Thymus (tissue), 11 donors: ENCODE measurements around the gene LYPD3. TPM values are rescaled to one million over a fixed set of nuclear protein-coding genes. Genes with fewer than 3 reads are reported as not detected.

Source experiments
- DNase-seq, 9 donors: peaks; one replicate each; pipeline ENCODE4 v3.0.0-alpha.2; 2013; ENCODE audit warnings: low spot score in 9 of 9, low read depth in 6 of 9, missing footprints in 1 of 9
- H3K27ac ChIP-seq, 2 donors: one replicate each; pipeline ENCODE4 v1.5.1; 2013; ENCODE audit warnings: control low read depth in 1 of 2, low read depth in 1 of 2, low read length in 1 of 2, mild to moderate bottlenecking in 1 of 2, moderate library complexity in 1 of 2
- H3K27me3 ChIP-seq, 2 donors: one replicate each; pipeline ENCODE4 v1.5.1; 2013; ENCODE audit warnings: low read length in 1 of 2; ENCODE audit not compliant: control insufficient read depth in 2 of 2, insufficient read depth in 1 of 2
- H3K36me3 ChIP-seq, 2 donors: one replicate each; pipeline ENCODE4 v1.5.1; 2013; ENCODE audit warnings: low read length in 1 of 2, mild to moderate bottlenecking in 1 of 2, moderate library complexity in 1 of 2; ENCODE audit not compliant: control insufficient read depth in 2 of 2, insufficient read depth in 2 of 2
- H3K4me1 ChIP-seq, 2 donors: one replicate each; pipeline ENCODE4 v1.5.1; 2013; ENCODE audit warnings: low read length in 2 of 2; ENCODE audit not compliant: control insufficient read depth in 2 of 2, insufficient read depth in 2 of 2
- H3K4me3 ChIP-seq, 2 donors: one replicate each; pipeline ENCODE4 v1.5.1; 2013; ENCODE audit warnings: low read length in 2 of 2, control low read depth in 1 of 2, mild to moderate bottlenecking in 1 of 2
- H3K9me3 ChIP-seq, 2 donors: one replicate each; pipeline ENCODE4 v1.5.1; 2013; ENCODE audit warnings: low read length in 1 of 2, mild to moderate bottlenecking in 1 of 2; ENCODE audit not compliant: control insufficient read depth in 2 of 2, insufficient read depth in 1 of 2
- WGBS: extraction: QIAGEN DNeasy Blood & Tissue Kit; methylation state at CpG from one replicate; pipeline ENCODE4 v1.1.7; 2013; 5-methylcytosine and 5-hydroxymethylcytosine counted together
- polyA plus RNA-seq: library from polyadenylated mRNA; stranded (reverse); fragments of 200-250 nt; gene quantifications from one replicate; pipeline ENCODE4 v1.2.3, GENCODE V29; 2013
- total RNA-seq: library from RNA; stranded (reverse); fragments of 120-200 nt; gene quantifications from one replicate; pipeline ENCODE4 v1.2.4, GENCODE V29; 2013
- donor health status: healthy.

The LYPD3 gene
- total and polyA plus RNA-seq, 2 donors: 3.0 to 34.2 TPM

DNA sequence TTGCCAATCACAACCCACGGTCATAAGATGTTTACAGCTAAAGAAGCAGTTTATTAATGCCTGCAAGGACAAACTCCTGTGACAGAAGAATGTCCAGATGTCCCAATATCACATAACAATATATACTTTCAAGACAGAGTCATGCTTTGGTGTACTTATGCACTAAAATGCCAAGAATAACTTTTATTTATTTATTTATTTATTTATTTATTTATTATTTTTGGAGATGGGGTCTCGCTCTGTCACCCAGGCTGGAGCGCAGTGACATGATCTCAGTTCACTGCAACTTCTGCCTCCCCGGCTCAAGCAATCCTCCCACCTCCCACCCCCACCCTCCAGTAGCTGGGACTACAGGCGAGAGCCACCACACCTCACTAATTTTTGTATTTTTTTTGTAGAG is 41.6 kb downstream of the LYPD3 start:
- no peak overlapping the region for H3K4me3 ChIP-seq
- H3K27me3 ChIP-seq: no peaks in the 10 kb centered on the region
- no peaks in the 10 kb centered on the region for H3K4me1 ChIP-seq
- H3K9me3 ChIP-seq: no peaks in the 10 kb centered on the region
- H3K27ac ChIP-seq: no peak overlapping the region
- no peaks in the 10 kb centered on the region for H3K36me3 ChIP-seq
- WGBS: 94% methylated on average over 5 of the region's 5 CpGs
- no peak for DNase-seq

GRCh38 chr19:43422689-43423066 is 42.7 kb downstream of the LYPD3 start:
- Histone ChIP-seq H3K9me3 (no peaks in the 10 kb centered on the region), H3K4me1 (no peaks in the 10 kb centered on the region), H3K4me3 (no peak overlapping the region), H3K36me3 (no peaks in the 10 kb centered on the region), H3K27ac (no peak overlapping the region), H3K27me3 (no peaks in the 10 kb centered on the region)
- no peak for DNase-seq
- WGBS: 98% methylated on average over 1 of the region's 1 CpG

DNA sequence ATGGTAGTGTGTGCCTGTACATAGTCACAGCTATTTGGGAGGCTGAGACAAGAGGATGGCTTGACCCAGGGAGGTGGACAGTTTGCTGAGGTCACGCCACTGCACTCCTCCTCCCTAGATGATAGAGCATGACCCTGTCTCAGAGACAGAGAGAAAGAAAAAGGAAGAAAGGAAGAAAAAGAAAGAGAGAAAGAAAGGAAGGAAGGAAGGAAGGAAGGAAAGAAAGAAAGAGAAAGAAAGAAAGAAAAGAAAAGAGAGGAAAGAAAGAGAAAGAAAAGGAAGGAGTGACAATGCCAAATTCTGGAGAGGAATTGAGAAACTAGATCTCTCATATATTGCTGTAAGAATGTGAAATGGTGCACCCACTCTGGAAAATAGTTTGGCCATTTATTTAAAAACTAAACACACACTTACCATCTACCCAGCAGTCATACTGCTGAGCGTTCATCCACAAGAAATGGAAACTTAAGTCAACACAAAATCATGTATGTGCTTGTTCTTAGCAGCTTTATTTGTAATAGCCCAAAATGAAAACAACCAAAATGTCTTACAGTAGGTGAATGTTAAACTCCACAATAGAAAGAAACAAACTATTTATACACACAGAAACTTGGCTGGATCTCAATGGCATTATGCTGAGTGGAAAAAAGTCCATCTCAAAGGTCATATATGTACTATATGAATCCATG is 43.3 kb downstream of the LYPD3 start:
- H3K9me3 ChIP-seq: no peaks in the 10 kb centered on the region
- H3K4me1 ChIP-seq: no peaks in the 10 kb centered on the region
- H3K36me3 ChIP-seq: no peaks in the 10 kb centered on the region
- DNase-seq: no peak
- no peak overlapping the region for H3K4me3 ChIP-seq
- no peak overlapping the region for H3K27ac ChIP-seq
- WGBS: 96% methylated on average over 2 of the region's 2 CpGs
- H3K27me3 ChIP-seq: no peaks in the 10 kb centered on the region

DNA sequence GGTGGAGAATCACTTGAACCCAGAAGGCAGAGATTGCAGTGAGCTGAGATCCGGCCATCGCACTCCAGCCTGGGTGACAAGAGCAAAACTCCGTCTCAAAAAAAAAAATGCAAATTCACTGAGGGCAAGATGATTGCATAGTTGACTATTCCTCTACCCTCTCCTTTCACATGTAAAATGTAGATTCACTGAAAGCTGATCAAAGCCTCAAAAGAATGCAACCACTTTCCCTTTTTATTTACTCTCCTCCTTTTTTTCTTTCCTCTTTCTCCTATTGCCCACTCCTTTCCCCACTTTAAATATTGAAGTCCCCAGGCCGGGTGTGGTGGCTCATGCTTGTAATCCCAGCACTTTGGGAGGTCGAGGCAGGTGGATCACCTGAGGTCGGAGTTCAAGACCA is 44.5 kb downstream of the LYPD3 start:
- WGBS: 92% methylated on average over 6 of the region's 6 CpGs
- Histone ChIP-seq H3K27ac (no peak overlapping the region), H3K36me3 (no peaks in the 10 kb centered on the region), H3K4me3 (no peak overlapping the region), H3K9me3 (no peaks in the 10 kb centered on the region), H3K4me1 (no peaks in the 10 kb centered on the region), H3K27me3 (no peaks in the 10 kb centered on the region)
- no peak for DNase-seq

GRCh38 chr19:43416951-43417623 is 48.3 kb downstream of the LYPD3 start:
- 69% methylated on average over 4 of the region's 4 CpGs for WGBS
- H3K9me3 ChIP-seq: peaks cover 0 to 8% of the 10 kb centered on the region in 2 donors
- no peaks in the 10 kb centered on the region for H3K4me1 ChIP-seq
- H3K36me3 ChIP-seq: no peaks in the 10 kb centered on the region
- no peaks in the 10 kb centered on the region for H3K27me3 ChIP-seq
- no peak overlapping the region for H3K4me3 ChIP-seq
- no peak overlapping the region for H3K27ac ChIP-seq
- DNase-seq: no peak

DNA sequence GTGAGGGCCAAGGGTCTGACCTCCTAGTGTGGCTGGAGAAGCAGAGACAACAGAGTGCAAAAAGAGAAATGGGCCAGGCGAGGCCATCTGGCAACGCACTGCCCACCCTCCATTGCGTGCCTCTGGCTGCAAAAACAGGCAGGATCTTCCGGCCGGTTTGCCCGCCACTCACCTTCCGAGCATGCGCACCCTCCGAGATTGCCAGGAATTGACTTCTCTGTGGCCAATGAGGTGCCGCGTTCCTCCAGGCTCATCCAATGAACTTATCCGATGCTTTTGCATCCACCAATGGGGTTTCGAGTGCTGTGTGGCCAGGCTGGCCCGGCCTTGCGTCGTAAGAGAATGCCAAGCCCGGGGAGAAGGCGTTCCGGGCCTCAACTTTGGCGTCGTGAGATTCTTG is 50.9 kb downstream of the LYPD3 start, which contains the start of gene TEX101:
Gene TEX101, plus strand, starts transcription at position 337 of the 400 bp plus-strand sequence. CDS start 1,030 bp downstream, outside the sequence.
- Histone ChIP-seq H3K4me1 (no peaks in the 10 kb centered on the region), H3K9me3 (peaks cover 0 to 8% of the 10 kb centered on the region in 2 donors), H3K4me3 (no peak within 1 kb of the TSS), H3K36me3 (no peaks in the 10 kb centered on the region), H3K27ac (no peak within 1 kb of the TSS), H3K27me3 (no peaks in the 10 kb centered on the region)
- 97% methylated on average over 21 of the region's 21 CpGs for WGBS
- DNase-seq: no peak

DNA sequence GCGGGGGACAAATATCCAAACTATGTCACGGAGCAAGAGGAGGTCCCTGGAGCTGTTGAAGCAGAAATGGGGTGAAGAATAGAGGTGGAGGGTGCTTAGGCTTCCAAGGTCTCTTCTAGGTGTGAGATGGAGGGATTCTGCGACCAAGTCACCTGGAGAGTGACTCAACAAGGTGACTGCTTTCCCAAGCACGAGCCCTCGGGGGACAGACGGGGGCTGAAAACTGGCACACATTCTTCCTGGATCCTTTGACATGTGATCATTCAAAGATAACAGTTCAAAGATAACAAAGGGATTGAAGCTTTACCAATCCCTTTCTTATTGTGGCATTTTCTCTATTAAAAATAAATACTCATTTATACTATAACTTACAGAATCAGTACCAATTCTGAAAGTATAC is 53.0 kb downstream of the LYPD3 start:
- no peak for DNase-seq
- 91% methylated on average over 6 of the region's 6 CpGs for WGBS
- no peaks in the 10 kb centered on the region for H3K27me3 ChIP-seq

More for the DNA sequence above, 53.0 kb downstream of the LYPD3 start:
- Histone ChIP-seq H3K27ac (no peak overlapping the region), H3K9me3 (peaks cover 0 to 8% of the 10 kb centered on the region in 2 donors), H3K36me3 (no peaks in the 10 kb centered on the region), H3K4me3 (no peak overlapping the region), H3K4me1 (no peaks in the 10 kb centered on the region)

Other genes starting within 250 kb of the LYPD3 start
- gene PSG9, start 196.1 kb downstream of the LYPD3 start, total RNA-seq: not detected
- gene PSG9, start 196.1 kb downstream of the LYPD3 start, polyA plus RNA-seq: 0.23 TPM
- gene CD177, start 111.9 kb downstream of the LYPD3 start, total RNA-seq: 0.99 TPM
- gene CD177, start 111.9 kb downstream of the LYPD3 start, polyA plus RNA-seq: 0.80 TPM
- 0.99 TPM for gene TEX101, start 50.7 kb downstream of the LYPD3 start, total RNA-seq
- 0.18 TPM for gene TEX101, start 50.7 kb downstream of the LYPD3 start, polyA plus RNA-seq
- gene PHLDB3, start 39.1 kb upstream of the LYPD3 start, total RNA-seq: 12.0 TPM
- 37.9 TPM for gene PHLDB3, start 39.1 kb upstream of the LYPD3 start, polyA plus RNA-seq
- 32.3 TPM for gene ETHE1, start 61.6 kb upstream of the LYPD3 start, total RNA-seq
- gene ETHE1, start 61.6 kb upstream of the LYPD3 start, polyA plus RNA-seq: 44.8 TPM
- gene ZNF575, start 67.6 kb upstream of the LYPD3 start, total RNA-seq: 0.38 TPM
- gene ZNF575, start 67.6 kb upstream of the LYPD3 start, polyA plus RNA-seq: 2.5 TPM
- 28.2 TPM for gene XRCC1, start 109.9 kb upstream of the LYPD3 start, total RNA-seq
- gene XRCC1, start 109.9 kb upstream of the LYPD3 start, polyA plus RNA-seq: 23.2 TPM
- gene PINLYP, start 110.2 kb upstream of the LYPD3 start, total RNA-seq: 16.0 TPM
- 12.3 TPM for gene PINLYP, start 110.2 kb upstream of the LYPD3 start, polyA plus RNA-seq
- 4.4 TPM for gene IRGQ, start 130.5 kb upstream of the LYPD3 start, total RNA-seq
- 7.5 TPM for gene IRGQ, start 130.5 kb upstream of the LYPD3 start, polyA plus RNA-seq
- gene ZNF576, start 131.0 kb upstream of the LYPD3 start, total RNA-seq: 9.7 TPM
- 10.3 TPM for gene ZNF576, start 131.0 kb upstream of the LYPD3 start, polyA plus RNA-seq
- 0.05 TPM for gene SRRM5, start 146.5 kb upstream of the LYPD3 start, total RNA-seq
- 0.39 TPM for gene SRRM5, start 146.5 kb upstream of the LYPD3 start, polyA plus RNA-seq
- 74.3 TPM for gene ZNF428, start 154.0 kb upstream of the LYPD3 start, total RNA-seq
- 54.8 TPM for gene ZNF428, start 154.0 kb upstream of the LYPD3 start, polyA plus RNA-seq
- 1.5 TPM for gene CADM4, start 174.2 kb upstream of the LYPD3 start, total RNA-seq
- 6.5 TPM for gene CADM4, start 174.2 kb upstream of the LYPD3 start, polyA plus RNA-seq
- gene PLAUR, start 204.6 kb upstream of the LYPD3 start, total RNA-seq: 5.3 TPM
- 15.3 TPM for gene PLAUR, start 204.6 kb upstream of the LYPD3 start, polyA plus RNA-seq